Fibroblast of skin of left biceps (primary cell): ENCODE measurements around the gene USF3.

Experiments
- DNase-seq, 2 experiments: peaks; one replicate each; pipeline ENCODE4 v3.0.0-alpha.2; 2013; ENCODE audit warnings: low read depth in 2 of 2

Gene USF3

GRCh38 chr3:113606539-113607218 is 89.8 kb downstream of the USF3 start:
- no peak for DNase-seq

GRCh38 chr3:113602836-113603235 is 93.6 kb downstream of the USF3 start:
- no peak for DNase-seq

GRCh38 chr3:113602256-113602655 is 94.2 kb downstream of the USF3 start:
- DNase-seq, result no peak

GRCh38 chr3:113601240-113601639 is 95.2 kb downstream of the USF3 start:
- DNase-seq, result no peak

- no peak for DNase-seq
Measured at GRCh38 chr3:113600418-113601182, 95.8 kb downstream of the USF3 start.
